ENCODE data around the gene ATRN. TPM values are rescaled to one million over a fixed set of nuclear protein-coding genes. Genes with fewer than 3 reads are reported as not detected.

Gene ATRN
- total RNA-seq, 2 experiments from 2014 or later: 7.3 to 7.7 TPM

- Mint-ChIP-seq H3K27ac (no peak overlapping the region), H3K36me3 (no peaks in the 10 kb centered on the region), H3K27me3 (no peaks in the 10 kb centered on the region), H3K9me3 (no peaks in the 10 kb centered on the region), H3K4me3 (no peak overlapping the region), H3K4me1 (peaks cover 4% of the 10 kb centered on the region)
- DNase-seq: no peak
Measured at GRCh38 chr20:3631534-3631933, 160.7 kb downstream of the ATRN start.

- H3K4me1 Mint-ChIP-seq: peaks cover 4% of the 10 kb centered on the region
- no peak overlapping the region for H3K27ac Mint-ChIP-seq
Measured at GRCh38 chr20:3632311-3633004, 161.6 kb downstream of the ATRN start.

GRCh38 chr20:3633913-3634478 lies 163.2 kb downstream of the ATRN start:
- H3K9me3 Mint-ChIP-seq: no peaks in the 10 kb centered on the region
- no peaks in the 10 kb centered on the region for H3K27me3 Mint-ChIP-seq
- DNase-seq: no peak
- no peak overlapping the region for H3K27ac Mint-ChIP-seq
- peaks cover 5% of the 10 kb centered on the region for H3K36me3 Mint-ChIP-seq
- H3K4me3 Mint-ChIP-seq: no peak overlapping the region
- peaks cover 4% of the 10 kb centered on the region for H3K4me1 Mint-ChIP-seq

More at GRCh38 chr20:3632311-3633004, 161.6 kb downstream of the ATRN start:
- H3K27me3 Mint-ChIP-seq: no peaks in the 10 kb centered on the region
- H3K36me3 Mint-ChIP-seq: no peaks in the 10 kb centered on the region
- DNase-seq: no peak
- H3K4me3 Mint-ChIP-seq: no peak overlapping the region
- H3K9me3 Mint-ChIP-seq: no peaks in the 10 kb centered on the region

GRCh38 chr20:3635346-3635745 lies 164.5 kb downstream of the ATRN start:
- H3K4me3 Mint-ChIP-seq: no peak overlapping the region
- H3K36me3 Mint-ChIP-seq: peaks cover 12% of the 10 kb centered on the region
- no peaks in the 10 kb centered on the region for H3K4me1 Mint-ChIP-seq
- no peaks in the 10 kb centered on the region for H3K9me3 Mint-ChIP-seq
- no peak for DNase-seq
- H3K27ac Mint-ChIP-seq: no peak overlapping the region
- H3K27me3 Mint-ChIP-seq: no peaks in the 10 kb centered on the region

DNA sequence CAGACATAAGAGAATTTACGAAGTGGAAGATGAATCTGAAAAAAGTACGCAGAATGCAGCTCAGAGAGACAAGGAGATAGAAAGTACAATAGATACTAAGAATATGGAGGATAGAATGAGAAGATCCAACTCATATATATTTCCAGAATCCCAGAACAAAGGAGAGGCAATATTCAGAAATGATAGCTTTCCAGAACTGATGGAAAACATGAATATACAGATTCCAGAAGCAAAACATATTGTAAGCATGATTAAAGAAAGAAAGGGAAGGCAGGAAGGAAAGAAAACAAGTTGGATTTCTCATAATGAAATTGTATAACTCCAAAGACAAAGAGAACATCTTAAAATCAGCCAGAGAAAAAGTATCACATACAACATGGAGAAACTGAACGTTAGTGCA lies 169.4 kb downstream of the ATRN start:
- no peak overlapping the region for H3K27ac Mint-ChIP-seq
- no peak overlapping the region for H3K4me3 Mint-ChIP-seq
- no peaks in the 10 kb centered on the region for H3K4me1 Mint-ChIP-seq
- no peaks in the 10 kb centered on the region for H3K27me3 Mint-ChIP-seq
- peaks cover 24% of the 10 kb centered on the region for H3K36me3 Mint-ChIP-seq
- no peaks in the 10 kb centered on the region for H3K9me3 Mint-ChIP-seq
- no peak for DNase-seq

GRCh38 chr20:3645309-3646066 lies 174.7 kb downstream of the ATRN start:
- no peak overlapping the region for H3K4me3 Mint-ChIP-seq
- no peaks in the 10 kb centered on the region for H3K27me3 Mint-ChIP-seq
- H3K36me3 Mint-ChIP-seq: peaks cover 11% of the 10 kb centered on the region
- no peaks in the 10 kb centered on the region for H3K4me1 Mint-ChIP-seq
- H3K27ac Mint-ChIP-seq: no peak overlapping the region
- no peaks in the 10 kb centered on the region for H3K9me3 Mint-ChIP-seq
- no peak for DNase-seq

DNA sequence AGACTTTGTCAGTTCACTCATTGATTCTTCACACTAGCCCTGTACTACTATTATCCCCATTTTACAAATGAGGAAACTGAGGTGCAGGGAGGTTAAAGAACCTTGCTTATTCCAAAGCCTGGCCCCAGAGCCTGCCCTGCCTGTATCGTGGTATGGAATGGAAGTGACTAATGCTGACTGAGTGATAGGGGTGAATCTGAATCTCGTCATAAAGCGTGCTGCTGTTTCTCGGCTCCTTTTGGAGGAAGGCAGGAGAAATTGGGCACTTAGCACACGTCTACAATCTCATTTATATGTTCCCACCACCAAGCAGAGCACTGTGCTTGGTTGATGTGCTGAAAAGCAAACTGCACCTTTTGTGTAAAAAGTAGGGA lies 175.2 kb downstream of the ATRN start:
- Mint-ChIP-seq H3K9me3 (no peaks in the 10 kb centered on the region), H3K4me1 (no peaks in the 10 kb centered on the region), H3K27me3 (no peaks in the 10 kb centered on the region), H3K27ac (no peak overlapping the region), H3K4me3 (no peak overlapping the region), H3K36me3 (peaks cover 9% of the 10 kb centered on the region)
- DNase-seq: no peak

- no peak overlapping the region for H3K27ac Mint-ChIP-seq
- no peak for DNase-seq
- no peaks in the 10 kb centered on the region for H3K27me3 Mint-ChIP-seq
- no peaks in the 10 kb centered on the region for H3K4me1 Mint-ChIP-seq
- no peaks in the 10 kb centered on the region for H3K9me3 Mint-ChIP-seq
- no peak overlapping the region for H3K4me3 Mint-ChIP-seq
- H3K36me3 Mint-ChIP-seq: peaks cover 12% of the 10 kb centered on the region
Measured at GRCh38 chr20:3646651-3647050, 175.8 kb downstream of the ATRN start.

DNA sequence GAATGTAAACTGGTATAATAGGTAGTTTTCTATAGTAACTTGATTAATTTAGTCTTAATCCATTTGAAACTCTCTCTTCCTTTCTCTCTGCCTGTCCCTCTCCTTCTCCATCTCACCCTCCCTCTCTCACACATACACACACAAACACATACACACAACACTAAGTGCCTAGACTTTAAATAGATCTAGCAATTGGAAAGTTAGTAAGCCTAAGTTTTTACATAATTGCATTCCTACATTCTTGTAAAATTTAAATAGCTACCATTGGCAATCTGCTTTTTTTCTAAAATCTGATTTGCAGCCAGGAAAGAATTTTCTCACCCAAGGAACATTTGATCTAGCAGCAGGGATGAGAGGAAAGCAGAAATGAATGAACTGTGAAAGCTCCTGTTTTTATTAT lies 176.7 kb downstream of the ATRN start:
- Mint-ChIP-seq H3K4me3 (no peak overlapping the region), H3K9me3 (no peaks in the 10 kb centered on the region), H3K4me1 (no peaks in the 10 kb centered on the region), H3K27ac (no peak overlapping the region), H3K27me3 (no peaks in the 10 kb centered on the region), H3K36me3 (peaks cover 11% of the 10 kb centered on the region)
- DNase-seq: no peak

- DNase-seq: no peak
- peaks cover 13% of the 10 kb centered on the region for H3K36me3 Mint-ChIP-seq
- H3K27ac Mint-ChIP-seq: no peak overlapping the region
- no peak overlapping the region for H3K4me3 Mint-ChIP-seq
- no peaks in the 10 kb centered on the region for H3K27me3 Mint-ChIP-seq
- no peaks in the 10 kb centered on the region for H3K4me1 Mint-ChIP-seq
- no peaks in the 10 kb centered on the region for H3K9me3 Mint-ChIP-seq
Measured at GRCh38 chr20:3648951-3649350, 178.1 kb downstream of the ATRN start.

GRCh38 chr20:3651204-3651962 lies 180.6 kb downstream of the ATRN start:
- Mint-ChIP-seq H3K27me3 (no peaks in the 10 kb centered on the region), H3K4me1 (no peaks in the 10 kb centered on the region), H3K4me3 (no peak overlapping the region), H3K27ac (no peak overlapping the region), H3K9me3 (no peaks in the 10 kb centered on the region), H3K36me3 (peaks cover 11% of the 10 kb centered on the region)
- DNase-seq: no peak

DNA sequence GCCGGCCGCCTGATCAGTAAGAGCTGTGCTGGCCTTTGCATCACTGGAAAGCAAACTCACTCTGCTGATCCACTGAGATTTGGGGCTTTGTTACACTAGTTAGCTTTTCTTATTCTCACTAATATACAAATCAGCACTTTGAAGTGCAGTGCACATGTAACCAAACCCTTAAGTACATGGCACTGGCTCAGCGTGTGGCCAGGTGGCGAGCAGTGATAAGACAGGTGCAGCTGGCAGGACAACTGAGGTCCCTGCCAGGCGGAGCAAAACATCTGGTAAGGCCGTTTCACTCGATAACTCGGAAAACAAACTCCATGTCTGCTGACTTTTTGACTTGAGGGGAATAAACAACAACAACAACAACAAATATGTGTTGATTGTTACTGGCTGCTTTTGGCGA lies 181.4 kb downstream of the ATRN start:
- Mint-ChIP-seq H3K27me3 (peaks cover 2% of the 10 kb centered on the region), H3K27ac (no peak overlapping the region), H3K4me1 (no peaks in the 10 kb centered on the region), H3K9me3 (no peaks in the 10 kb centered on the region), H3K4me3 (no peak overlapping the region), H3K36me3 (peaks cover 11% of the 10 kb centered on the region)
- DNase-seq: no peak

- DNase-seq: no peak
- no peak overlapping the region for H3K27ac Mint-ChIP-seq
- no peak overlapping the region for H3K4me3 Mint-ChIP-seq
- H3K27me3 Mint-ChIP-seq: peaks cover 7% of the 10 kb centered on the region
- H3K9me3 Mint-ChIP-seq: no peaks in the 10 kb centered on the region
- no peaks in the 10 kb centered on the region for H3K4me1 Mint-ChIP-seq
- peaks cover 11% of the 10 kb centered on the region for H3K36me3 Mint-ChIP-seq
Measured at GRCh38 chr20:3652676-3653596, 182.1 kb downstream of the ATRN start.

- DNase-seq: no peak
- peaks cover 14% of the 10 kb centered on the region for H3K27me3 Mint-ChIP-seq
- no peak overlapping the region for H3K4me3 Mint-ChIP-seq
- peaks cover 11% of the 10 kb centered on the region for H3K36me3 Mint-ChIP-seq
- H3K9me3 Mint-ChIP-seq: no peaks in the 10 kb centered on the region
- H3K27ac Mint-ChIP-seq: no peak overlapping the region
- peaks cover under 1% of the 10 kb centered on the region for H3K4me1 Mint-ChIP-seq
Measured at GRCh38 chr20:3653921-3654320, 183.1 kb downstream of the ATRN start.
